Midbrain (tissue), 1 donor: ENCODE data around the gene CGAS.
"Not testable (repeated sequence)": the region's sequence is repeated elsewhere in the genome, so short reads cannot be mapped to it uniquely, and the experiment has no call there.

Source experiments
- DNase-seq: peaks from one replicate; lab custom pipeline; 2025; lab: John Stamatoyannopoulos, UW

Gene CGAS

GRCh38 chr6:73452107-73452461 lies at the start of gene CGAS:
TSS of gene CGAS (minus strand) at chr6:73452297. CDS start at chr6:73452181, 116 bp downstream.
- peak; percentile 38 for DNase-seq

- no peak for DNase-seq
Observed at GRCh38 chr6:73497915-73498314, 45.8 kb upstream of the CGAS start.

GRCh38 chr6:73491377-73491776 lies 39.3 kb upstream of the CGAS start:
- no peak for DNase-seq

- no peak for DNase-seq
Observed at GRCh38 chr6:73487473-73487872, 35.4 kb upstream of the CGAS start.

- no peak for DNase-seq
Observed at GRCh38 chr6:73484438-73484837, 32.3 kb upstream of the CGAS start.

GRCh38 chr6:73481969-73482368 lies 29.9 kb upstream of the CGAS start:
- DNase-seq, result no peak

- DNase-seq, result no peak
Observed at GRCh38 chr6:73477407-73477806, 25.3 kb upstream of the CGAS start.

- DNase-seq, result no peak
Observed at GRCh38 chr6:73476723-73477122, 24.6 kb upstream of the CGAS start.

- DNase-seq, result no peak
Observed at GRCh38 chr6:73471686-73472290, 19.7 kb upstream of the CGAS start.

- DNase-seq, result peak; percentile 88
Observed at GRCh38 chr6:73461537-73462350, 9.6 kb upstream of the CGAS start, which contains the start of gene MTO1. TSS of gene MTO1 (plus strand) at chr6:73461737. CDS start at chr6:73461855, 118 bp downstream.

GRCh38 chr6:73460056-73460455 lies 8.0 kb upstream of the CGAS start:
- peak; percentile 55 for DNase-seq

- DNase-seq, result not testable (repeated sequence)
Observed at GRCh38 chr6:73459474-73459873, 7.4 kb upstream of the CGAS start.

GRCh38 chr6:73455865-73456629 lies 4.0 kb upstream of the CGAS start:
- no peak for DNase-seq

- DNase-seq, result peak; percentile 27
Observed at GRCh38 chr6:73451223-73452106, 632 bp downstream of the CGAS start.

- no peak for DNase-seq
Observed at GRCh38 chr6:73443555-73443954, 8.5 kb downstream of the CGAS start.

- DNase-seq, result no peak
Observed at GRCh38 chr6:73435236-73435635, 16.9 kb downstream of the CGAS start.

- no peak for DNase-seq
Observed at GRCh38 chr6:73421534-73421933, 30.6 kb downstream of the CGAS start.

- DNase-seq, result no peak
Observed at GRCh38 chr6:73418081-73418741, 33.9 kb downstream of the CGAS start.

- DNase-seq, result no peak
Observed at GRCh38 chr6:73413102-73413501, 39.0 kb downstream of the CGAS start.

GRCh38 chr6:73409395-73409794 lies 42.7 kb downstream of the CGAS start:
- DNase-seq, result no peak

- DNase-seq, result no peak
Observed at GRCh38 chr6:73400656-73401055, 51.4 kb downstream of the CGAS start.
